HepG2 (cell line): ENCODE measurements around the gene EMC9. TPM values are rescaled to one million over a fixed set of nuclear protein-coding genes. Genes with fewer than 3 reads are reported as not detected.

Experiments used
- ARID3A ChIP-seq: IDR thresholded peaks from 2 replicates; pipeline ENCODE4 v1.6.1; 2012; ENCODE audit warnings: low read depth, low read length, improper control_type of control experiment
- CENPX ChIP-seq: sonication (generic); formaldehyde crosslinking; IDR thresholded peaks from 2 replicates; pipeline ENCODE4 v1.9.0; 2021; ENCODE audit warnings: mild to moderate bottlenecking, missing genetic modification reagents, moderate library complexity
- DDIT3 ChIP-seq: sonication (generic); formaldehyde crosslinking; IDR thresholded peaks from 2 replicates; pipeline ENCODE4 v1.4.0; 2020; ENCODE audit warnings: mild to moderate bottlenecking, missing genetic modification reagents
- ELF1 ChIP-seq: sonication (generic); formaldehyde crosslinking; IDR thresholded peaks from 2 replicates; pipeline ENCODE4 v1.4.0; 2020; ENCODE audit warnings: missing genetic modification reagents
- ERF ChIP-seq: IDR thresholded peaks from 2 replicates; pipeline ENCODE4 v1.6.1; 2018; ENCODE audit warnings: missing biosample characterization, missing genetic modification reagents
- FLYWCH1 ChIP-seq: sonication (generic); formaldehyde crosslinking; IDR thresholded peaks from 2 replicates; pipeline ENCODE4 v1.8.1; 2023; ENCODE audit warnings: mild to moderate bottlenecking, missing genetic modification reagents
- FOXK1 ChIP-seq: sonication (generic); formaldehyde crosslinking; IDR thresholded peaks from 2 replicates; pipeline ENCODE4 v1.4.0; 2020; ENCODE audit warnings: low read depth, missing genetic modification reagents, borderline replicate concordance
- GABPA ChIP-seq, 2 experiments: IDR thresholded peaks; 2 replicates each; pipeline ENCODE4 v1.6.1; 2011 to 2016; ENCODE audit warnings: low read depth in 2 of 2, low read length in 1 of 2, missing biosample characterization in 1 of 2, missing genetic modification characterization in 1 of 2
- GMEB2 ChIP-seq: IDR thresholded peaks from 2 replicates; pipeline ENCODE4 v1.6.1; 2016; ENCODE audit warnings: missing biosample characterization, missing genetic modification reagents, low read depth
- LCORL ChIP-seq, 2 experiments: fragments of 450-650 bp in 1 of 2; sonication (generic) in 1 of 2; formaldehyde crosslinking in 1 of 2; IDR thresholded peaks; 2 replicates each; pipeline versions ENCODE4 v1.5.0 to v1.6.1; 2017 to 2020; ENCODE audit warnings: antibody characterized with exemption in 1 of 2, missing genetic modification reagents in 1 of 2
- REXO4 ChIP-seq: sonication (generic); formaldehyde crosslinking; IDR thresholded peaks from 2 replicates; pipeline ENCODE4 v1.8.0; 2022; ENCODE audit warnings: missing genetic modification reagents, mild to moderate bottlenecking, borderline replicate concordance
- RFXANK ChIP-seq: IDR thresholded peaks from 2 replicates; pipeline ENCODE4 v1.6.1; 2016
- TFAP4 ChIP-seq: sonication (generic); IDR thresholded peaks from 2 replicates; pipeline ENCODE4 v1.6.1; 2016; ENCODE audit warnings: low read depth, borderline replicate concordance
- ZMYM2 ChIP-seq: sonication (generic); formaldehyde crosslinking; IDR thresholded peaks from 2 replicates; pipeline ENCODE4 v1.8.0; 2022; ENCODE audit warnings: mild to moderate bottlenecking, missing genetic modification reagents
- ZMYM3 ChIP-seq: sonication (generic); formaldehyde crosslinking; IDR thresholded peaks from 2 replicates; pipeline ENCODE4 v1.5.1; 2020; ENCODE audit warnings: mild to moderate bottlenecking, missing genetic modification reagents
- ZNF260 ChIP-seq: sonication (generic); formaldehyde crosslinking; IDR thresholded peaks from 2 replicates; pipeline ENCODE4 v1.4.0; 2020; ENCODE audit warnings: missing genetic modification reagents, low read depth, mild to moderate bottlenecking, borderline replicate concordance
- ZNF652 ChIP-seq: IDR thresholded peaks from 2 replicates; pipeline ENCODE4 v1.6.1; 2016; ENCODE audit warnings: low read depth, borderline replicate concordance
- polyA plus RNA-seq, 8 experiments: library from polyadenylated mRNA; depleted of rRNA in 3 of 8; stranded (reverse) in 7 of 8; unstranded in 1 of 8; fragments of >200 nt; fragmentation: Illumina TruSeq in 4 of 8; extraction: Trizol in 4 of 8; gene quantifications; 2 replicates each; pipeline versions ENCODE4 v1.2.1 to v1.2.3, GENCODE V29; 2011 to 2016; ENCODE audit warnings: low read depth in 4 of 8, missing spikeins in 1 of 8, mixed read lengths in 1 of 8; ENCODE audit not compliant: insufficient read depth in 1 of 8
- total RNA-seq, 5 experiments: library from RNA; depleted of rRNA; stranded (reverse); fragments of >200 nt; fragmentation: Illumina TruSeq; extraction: Trizol; gene quantifications; 2 replicates each; pipeline ENCODE4 v1.2.3, GENCODE V29; 2016; ENCODE audit warnings: low read depth in 1 of 5
- TF ChIP-seq, protein P1 (sequence below): sonication (generic); formaldehyde crosslinking; IDR thresholded peaks from 2 replicates; pipeline ENCODE4 v1.8.1; 2023; ENCODE audit warnings: mild to moderate bottlenecking, moderate library complexity, missing genetic modification reagents

Gene EMC9
- total and polyA plus RNA-seq, 2 of the 13 experiments (the other 11 are each of a cell fraction or from before 2014, with no cell fraction given): 60.5 to 78.7 TPM

- TF ChIP-seq GABPA (IDR thresholded peaks at IDR 0.05; ENCODE audit: low read depth, low read length) (no peak), GABPA (CRISPR knock-in tag; IDR thresholded peaks at IDR 0.05; ENCODE audit: low read depth) (no peak), ERF (no peak), ZMYM3 (CRISPR knock-in tag) (no peak), ARID3A (no peak), REXO4 (CRISPR knock-in tag) (no peak), ZNF652 (CRISPR knock-in tag) (no peak), TFAP4 (no peak), ZMYM2 (CRISPR knock-in tag) (no peak), GMEB2 (no peak), ZNF260 (CRISPR knock-in tag) (no peak), DDIT3 (CRISPR knock-in tag) (0 out of 2 replicates have a peak, but pooled peaks have one; percentile 12), FOXK1 (CRISPR knock-in tag) (no peak), CENPX (no peak), RFXANK (no peak), LCORL (IDR thresholded peaks at IDR 0.05) (no peak), LCORL (CRISPR knock-in tag; IDR thresholded peaks at IDR 0.05) (no peak), FLYWCH1 (CRISPR knock-in tag) (peak; percentile 3; the same call in 1 of the 2 replicates), ELF1 (CRISPR knock-in tag) (no peak)
- TF ChIP-seq, protein P1, sequence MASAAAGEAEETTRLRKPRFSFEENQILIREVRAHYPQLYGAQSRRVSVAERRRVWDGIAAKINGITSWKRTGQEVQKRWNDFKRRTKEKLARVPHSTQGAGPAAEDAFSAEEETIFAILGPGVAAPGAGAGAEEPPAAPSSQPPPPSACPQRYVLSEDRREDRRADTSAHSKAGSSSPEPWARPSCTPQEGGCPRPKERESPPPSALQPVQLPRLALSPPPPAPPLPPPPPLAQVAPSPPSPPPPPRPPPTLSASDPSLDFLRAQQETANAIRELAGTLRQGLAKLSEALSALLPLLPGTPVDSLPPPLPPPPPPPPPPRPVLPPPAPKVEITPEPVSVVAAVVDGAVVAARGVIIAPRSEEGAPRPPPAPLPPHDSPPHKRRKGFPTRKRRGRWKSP (CRISPR knock-in tag): no peak
- TF ChIP-seq, all 625 proteins: peak for 9
These were observed 47.6 kb upstream of the EMC9 start (continued) for GRCh38 chr14:24189059-24189375.
